ENCODE results near the gene AFF1.

The AFF1 gene

DNA sequence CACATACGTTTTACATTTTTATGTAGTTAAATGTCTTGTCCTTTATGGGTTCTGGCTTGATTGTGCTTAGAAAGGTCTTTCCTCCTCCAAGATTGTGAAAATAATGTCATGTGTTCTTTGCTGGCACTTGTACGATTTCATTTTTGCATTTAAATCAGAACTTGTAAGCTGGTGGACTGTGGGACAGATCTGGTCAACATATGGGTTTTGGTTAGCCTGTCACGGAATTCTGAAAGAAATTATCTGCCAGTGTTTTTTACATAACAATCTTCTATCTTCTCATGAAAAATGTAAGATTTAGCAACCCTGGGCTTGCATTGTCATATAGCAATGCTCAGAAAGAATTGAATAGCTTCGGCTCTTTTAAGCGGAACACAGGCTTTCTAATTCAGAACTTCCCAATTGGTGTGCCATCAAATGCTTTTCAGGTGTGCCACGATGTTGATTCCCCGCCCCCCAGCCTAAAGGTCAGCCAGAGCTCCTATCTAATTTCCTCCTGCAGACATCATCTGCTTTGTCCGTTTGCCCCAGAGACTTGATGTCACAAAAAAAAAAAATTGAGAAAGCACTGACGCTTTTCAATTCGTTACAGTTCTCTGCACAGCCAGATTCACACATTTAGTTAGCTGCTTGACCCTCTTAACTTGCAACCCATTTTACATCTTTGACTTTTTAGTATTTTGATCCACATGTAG, 16.2 kb downstream of the AFF1 start:
- no peak for DNase-seq (ENCODE audit: low read depth)

DNA sequence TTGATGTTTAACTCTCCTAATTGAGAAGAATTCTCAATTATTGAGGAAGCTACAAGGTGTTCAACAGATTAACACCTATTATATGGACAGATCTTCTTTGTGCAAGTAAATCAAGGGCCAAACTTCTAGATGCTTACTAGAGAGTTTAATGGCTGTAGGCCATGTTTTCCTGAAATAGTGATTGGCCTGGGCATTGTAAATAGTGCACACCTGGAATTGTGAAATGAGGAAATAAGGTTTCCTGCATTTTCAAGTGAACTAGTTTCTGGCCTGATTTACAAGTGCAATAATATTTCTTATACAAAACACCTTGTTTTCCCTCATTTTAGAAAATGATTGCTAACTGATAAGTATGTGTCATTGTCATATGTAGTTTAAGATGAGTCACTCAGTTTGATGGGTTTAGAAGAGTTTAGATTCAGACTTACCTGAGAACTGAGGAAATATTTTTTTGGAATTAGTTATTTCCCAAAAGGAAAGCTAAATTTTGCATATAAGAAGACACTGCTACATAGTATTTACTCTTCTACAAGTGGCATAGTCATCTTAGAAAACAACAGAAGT, 21.2 kb downstream of the AFF1 start:
- no peak for DNase-seq (ENCODE audit: low read depth)

DNA sequence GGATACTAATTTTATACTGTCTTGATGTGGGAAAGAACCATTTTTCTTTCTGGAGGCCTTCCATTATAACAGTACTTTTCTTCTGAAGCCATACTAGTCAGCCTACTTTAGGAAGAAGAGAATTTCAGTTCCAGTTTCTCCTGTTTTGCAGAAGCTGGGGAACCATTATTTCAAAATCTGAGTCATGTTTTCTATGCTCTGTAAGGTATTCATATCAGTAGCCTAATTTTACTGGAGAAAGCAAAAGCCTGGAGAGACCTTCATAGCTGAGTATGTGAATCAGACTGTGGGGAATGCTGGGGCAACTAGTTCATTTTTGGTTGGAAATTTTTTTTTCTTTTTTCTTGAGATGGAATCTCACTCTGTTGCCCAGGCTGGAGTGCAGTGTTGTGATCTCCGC, 22.4 kb downstream of the AFF1 start:
- DNase-seq (ENCODE audit: low read depth) = no peak

DNA sequence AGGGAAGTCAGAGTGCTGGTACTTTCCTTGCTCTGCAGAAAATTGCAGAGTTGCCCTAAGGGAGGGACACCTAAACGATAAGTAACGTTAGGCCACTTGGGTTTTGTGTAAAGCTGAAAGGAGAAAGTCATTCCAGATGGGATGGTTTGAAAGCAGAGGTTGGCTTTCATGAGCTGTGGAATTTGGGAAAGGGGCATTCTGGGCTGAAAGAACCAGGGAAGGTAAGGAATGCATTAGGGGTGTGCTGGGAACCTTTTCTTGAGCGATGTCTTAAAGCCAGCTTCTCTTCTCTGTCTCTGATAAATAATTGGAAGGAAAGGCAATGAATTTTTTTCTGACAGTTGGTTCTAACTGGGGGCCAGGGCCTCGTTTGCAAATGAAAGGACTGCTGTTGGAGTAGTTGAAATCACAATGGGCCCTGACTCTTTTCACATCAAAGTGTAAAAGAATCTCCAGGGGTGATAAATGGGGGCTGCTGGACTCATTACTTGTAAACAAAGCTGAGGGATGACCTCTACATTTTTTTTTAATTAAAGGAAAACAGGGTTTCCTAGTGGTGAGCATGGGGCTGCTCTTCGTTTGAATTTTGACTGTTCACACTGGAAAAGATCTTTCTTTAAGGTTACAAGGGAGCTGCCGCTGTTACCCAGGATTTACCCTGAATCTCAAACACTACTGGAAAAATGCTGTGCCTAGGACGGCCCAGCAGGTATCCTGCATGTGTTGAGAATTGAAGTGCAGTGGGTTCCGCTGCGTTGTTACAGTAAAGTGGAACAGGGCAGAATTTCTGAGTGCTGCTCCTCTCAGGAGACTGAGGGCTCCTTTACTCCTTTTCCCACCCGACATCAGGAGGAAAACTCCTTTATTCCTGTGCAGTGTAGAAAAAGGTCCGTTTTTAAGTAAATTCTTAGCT, 25.0 kb downstream of the AFF1 start:
- DNase-seq (ENCODE audit: low read depth) = no peak

DNA sequence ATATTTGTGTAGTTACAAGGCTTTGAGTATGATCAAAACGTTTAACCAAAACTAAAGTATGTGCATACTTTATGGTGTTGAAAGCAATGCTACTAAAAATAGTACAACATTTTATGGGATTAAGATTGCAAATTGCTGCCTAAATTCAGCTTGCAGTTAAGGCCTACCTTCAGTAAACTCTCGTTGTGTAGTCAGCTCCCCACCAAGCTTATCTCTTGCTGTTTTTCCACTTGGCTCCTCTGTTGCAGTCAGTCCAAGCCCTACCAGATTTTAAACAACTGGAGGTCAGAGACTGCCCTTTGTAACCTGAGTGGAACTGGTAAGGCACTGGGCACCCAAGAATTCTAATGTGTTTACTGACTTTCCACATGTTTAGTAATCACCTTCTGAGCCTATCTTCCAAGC, 25.7 kb downstream of the AFF1 start:
- no peak for DNase-seq (ENCODE audit: low read depth)

DNA sequence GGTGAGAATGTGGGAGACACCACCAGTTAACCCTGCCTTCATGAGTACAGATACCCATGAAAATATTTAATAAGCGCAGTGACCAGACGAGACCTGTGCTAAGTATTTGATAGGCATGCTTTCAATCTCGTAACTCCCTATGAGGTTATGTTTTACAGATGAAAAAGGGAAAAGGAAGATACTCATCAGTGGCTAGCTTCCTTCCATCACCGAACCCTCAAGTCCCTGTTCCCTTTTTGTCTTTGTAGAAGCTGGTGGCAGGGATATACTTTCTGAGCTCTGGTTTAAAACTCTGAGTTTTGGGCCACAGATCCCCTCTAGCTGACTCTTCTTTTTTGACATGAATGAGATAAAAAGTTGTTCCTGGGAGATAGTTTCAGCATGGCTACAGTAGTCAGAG, 26.3 kb downstream of the AFF1 start:
- no peak for DNase-seq (ENCODE audit: low read depth)

DNA sequence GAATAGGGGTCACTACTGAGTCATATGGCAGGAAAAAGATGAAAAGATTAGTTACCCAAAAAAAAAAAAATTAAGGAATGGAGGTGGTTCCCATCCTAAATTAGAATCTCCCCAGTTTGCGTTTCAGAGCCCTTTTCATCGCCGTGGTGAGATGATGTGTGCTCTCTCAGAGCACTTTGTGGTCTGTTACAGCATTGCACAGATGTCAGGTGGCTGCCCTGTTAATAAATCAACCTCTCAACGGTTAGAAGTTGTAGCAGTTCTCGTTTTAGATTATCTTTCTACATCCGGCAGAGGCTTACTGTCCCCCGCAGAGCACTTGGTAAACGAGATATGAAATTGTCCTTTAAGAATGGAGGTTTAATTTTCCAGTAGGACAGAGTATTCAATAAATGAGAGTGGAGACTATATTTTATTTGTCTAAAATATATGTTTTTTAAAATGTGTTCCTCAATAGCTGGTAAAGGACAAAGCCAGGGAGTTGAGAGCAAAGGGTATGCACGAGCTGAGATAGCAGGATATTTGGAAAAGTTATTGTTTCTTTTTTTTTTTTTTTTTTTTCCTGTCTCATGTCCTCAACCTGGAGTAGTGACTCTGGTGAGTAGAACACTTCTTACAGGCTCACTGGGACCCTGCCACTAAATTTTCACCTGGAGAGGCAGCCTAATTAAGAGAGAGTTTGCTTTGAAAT, 26.9 kb downstream of the AFF1 start:
- DNase-seq (ENCODE audit: low read depth) = no peak

DNA sequence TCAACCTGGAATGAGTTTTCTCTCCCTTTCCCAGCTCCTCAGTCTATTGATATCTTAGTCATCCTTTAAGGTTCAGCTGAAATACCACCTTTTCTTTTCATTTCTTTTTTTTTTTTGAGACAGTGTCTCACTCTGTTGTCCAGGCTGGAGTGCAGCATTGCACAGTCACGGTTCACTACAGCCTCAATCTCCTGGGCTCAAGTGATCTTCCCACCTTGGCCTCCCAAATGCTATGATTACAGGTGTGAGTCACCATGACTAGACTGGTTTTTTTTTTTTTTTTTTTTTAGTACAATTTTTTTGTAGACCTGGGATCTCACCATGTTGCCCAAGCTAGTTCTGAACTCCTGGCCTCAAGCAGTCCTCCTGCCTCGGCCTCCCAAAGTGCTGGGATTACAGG, 28.9 kb downstream of the AFF1 start:
- no peak for DNase-seq (ENCODE audit: low read depth)

DNA sequence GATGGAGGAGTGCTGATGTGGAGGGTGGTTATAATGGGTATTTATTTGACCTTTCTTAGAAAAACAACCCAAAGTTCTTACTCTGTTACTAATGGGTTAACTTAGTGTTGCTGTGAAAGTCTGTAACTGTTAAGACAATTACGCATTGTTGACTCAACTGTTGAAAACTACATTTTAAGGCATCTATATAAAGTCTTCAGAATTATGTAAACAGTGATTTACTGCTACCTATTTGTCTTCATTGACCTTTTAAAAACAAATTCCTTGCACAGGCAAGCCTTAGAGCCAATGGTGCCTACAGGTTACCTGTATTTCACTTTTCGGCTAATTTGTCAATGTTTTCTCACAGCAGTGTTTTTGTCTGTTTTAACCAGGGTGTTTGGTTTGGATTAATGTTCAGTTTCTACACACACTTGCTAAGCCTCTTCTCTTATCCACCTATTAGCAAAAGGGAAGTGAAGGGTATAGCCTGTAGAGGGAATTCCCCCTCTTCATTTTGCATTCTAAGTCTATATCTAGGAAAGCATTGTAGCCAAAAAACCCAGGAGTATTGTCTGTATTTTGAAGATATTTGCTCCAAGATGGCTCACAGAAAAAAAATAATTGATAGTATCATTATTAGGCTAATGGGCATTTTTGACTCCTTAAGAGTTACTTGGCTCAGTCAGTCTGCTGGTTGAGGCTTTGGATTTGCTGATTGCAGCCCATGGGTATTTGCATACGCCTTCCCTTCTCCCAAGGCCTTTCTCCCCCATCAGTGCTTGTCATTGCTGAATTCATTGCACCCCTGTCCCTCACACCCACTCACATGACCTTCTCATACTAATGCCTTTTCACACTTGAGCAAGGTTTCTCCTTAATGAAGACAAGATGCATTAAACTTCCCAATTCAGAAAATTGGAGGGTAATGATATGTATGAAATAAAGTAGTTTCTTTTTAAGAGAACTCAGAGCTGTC, 30.5 kb downstream of the AFF1 start:
- DNase-seq (ENCODE audit: low read depth) = no peak

DNA sequence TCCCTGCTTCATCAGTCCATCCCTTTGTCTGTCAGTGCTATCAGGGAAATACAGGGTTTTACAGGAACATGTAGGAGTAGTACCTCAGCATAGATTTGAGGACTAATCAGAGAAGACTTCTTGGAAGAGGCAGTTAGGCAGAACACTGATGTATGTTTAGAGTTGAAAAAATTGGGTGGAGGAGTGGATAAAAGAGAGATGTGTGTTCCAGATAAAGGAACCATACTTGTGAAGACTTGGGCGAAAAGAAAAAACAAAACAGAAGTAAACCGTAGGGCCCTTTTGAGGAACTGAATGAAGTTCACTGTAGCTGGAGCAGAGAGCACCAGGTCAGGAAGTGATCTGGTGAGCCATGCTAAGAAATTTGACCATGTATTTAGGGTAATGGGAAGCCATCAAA, 32.3 kb downstream of the AFF1 start:
- DNase-seq (ENCODE audit: low read depth) = no peak

DNA sequence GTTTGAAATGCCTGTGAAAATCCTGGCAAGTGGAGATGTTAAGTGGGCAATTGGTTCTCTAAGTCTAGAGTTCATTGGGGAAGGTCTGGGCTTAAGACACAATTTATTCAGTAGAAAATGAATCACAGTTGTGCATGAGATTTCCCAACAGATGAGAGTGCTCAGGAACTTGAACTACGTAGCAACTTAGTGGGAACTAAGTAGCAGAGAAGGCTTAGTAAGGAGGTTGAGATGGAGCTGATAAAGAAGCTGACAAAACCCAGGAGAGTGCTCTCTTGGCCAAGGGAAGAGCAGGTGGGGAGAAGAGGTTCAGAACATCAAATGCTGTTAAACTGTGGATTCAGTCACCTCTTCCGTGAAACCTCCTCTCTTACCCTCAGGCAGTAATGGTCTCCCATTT, 33.0 kb downstream of the AFF1 start:
- no peak for DNase-seq (ENCODE audit: low read depth)

DNA sequence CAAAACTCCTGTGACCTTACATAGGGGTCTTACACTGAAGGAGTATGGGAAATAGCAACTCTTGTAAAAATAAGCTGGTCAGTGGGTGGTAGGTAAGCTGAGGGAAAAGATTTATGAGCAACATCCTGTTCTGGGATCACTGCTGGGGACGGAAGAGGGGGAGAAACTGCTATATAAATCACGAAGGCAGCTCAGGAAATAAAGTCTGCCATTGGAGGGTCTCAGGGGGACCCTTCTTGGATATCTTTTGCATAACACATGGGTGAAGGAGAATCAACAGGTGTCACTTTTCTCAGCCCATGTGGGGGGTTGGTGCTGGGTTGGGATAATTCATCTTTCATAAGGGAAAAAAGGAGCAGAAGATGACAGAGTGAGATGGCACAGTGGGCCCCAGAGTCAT, 33.7 kb downstream of the AFF1 start:
- no peak for DNase-seq (ENCODE audit: low read depth)

DNA sequence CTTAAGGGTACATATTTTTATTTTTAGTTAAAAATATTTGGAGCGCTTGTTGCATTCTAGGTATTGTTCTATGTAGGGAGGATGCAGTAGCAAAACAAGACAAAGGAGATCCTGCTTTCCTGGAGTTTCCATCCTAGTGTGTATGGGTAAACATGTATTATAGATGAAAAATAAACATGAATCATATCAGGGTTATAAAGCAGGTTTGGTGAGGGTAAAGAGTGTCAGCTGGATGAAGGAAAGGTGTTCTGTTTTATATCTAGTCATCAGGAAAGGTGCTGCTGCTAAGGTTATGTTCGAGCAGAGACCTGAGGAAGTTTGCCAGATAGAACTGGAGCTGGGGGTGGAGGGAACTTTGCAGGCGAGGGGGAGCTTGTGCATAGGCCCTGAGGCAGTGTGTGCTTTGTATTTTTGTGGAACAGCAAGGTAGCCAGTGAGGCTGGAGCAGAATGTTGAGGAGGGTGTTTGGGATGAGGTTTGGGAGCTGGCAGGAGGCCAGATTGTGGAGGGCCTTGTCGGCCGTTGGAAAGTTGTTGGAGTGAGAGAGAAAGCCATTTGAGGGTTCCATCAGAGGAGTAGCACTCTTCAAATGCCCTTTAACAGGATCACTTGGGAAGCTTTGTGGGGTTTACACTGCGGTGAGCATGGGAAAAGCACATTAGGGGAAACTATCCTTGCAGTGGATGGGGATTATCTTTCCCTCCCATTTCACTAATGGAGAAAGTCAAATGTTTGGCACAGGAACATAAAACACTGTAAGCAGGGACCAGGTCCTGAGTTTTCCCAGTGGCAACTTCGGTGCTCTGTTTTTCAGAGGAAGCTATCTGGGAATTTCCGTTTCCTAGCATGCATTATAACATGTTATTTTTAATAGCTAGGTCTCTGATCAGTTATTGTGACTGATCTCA, 35.9 kb downstream of the AFF1 start:
- DNase-seq (ENCODE audit: low read depth) = no peak

DNA sequence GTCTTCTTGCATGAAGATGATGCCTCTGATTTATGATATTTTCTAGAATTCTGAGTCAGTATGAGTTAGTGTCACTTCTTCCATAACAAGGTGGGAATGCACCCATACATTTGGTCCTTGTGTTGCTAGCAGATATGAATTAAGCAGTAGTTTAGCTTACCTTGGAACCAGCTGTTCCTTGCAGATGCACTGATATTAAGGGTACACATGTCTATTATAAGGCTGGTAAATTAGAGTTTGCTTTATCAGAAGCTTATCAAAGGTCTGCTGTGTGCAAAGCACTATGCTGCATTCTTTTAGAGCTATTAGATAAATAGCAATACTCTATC, 36.5 kb downstream of the AFF1 start:
- no peak for DNase-seq (ENCODE audit: low read depth)

DNA sequence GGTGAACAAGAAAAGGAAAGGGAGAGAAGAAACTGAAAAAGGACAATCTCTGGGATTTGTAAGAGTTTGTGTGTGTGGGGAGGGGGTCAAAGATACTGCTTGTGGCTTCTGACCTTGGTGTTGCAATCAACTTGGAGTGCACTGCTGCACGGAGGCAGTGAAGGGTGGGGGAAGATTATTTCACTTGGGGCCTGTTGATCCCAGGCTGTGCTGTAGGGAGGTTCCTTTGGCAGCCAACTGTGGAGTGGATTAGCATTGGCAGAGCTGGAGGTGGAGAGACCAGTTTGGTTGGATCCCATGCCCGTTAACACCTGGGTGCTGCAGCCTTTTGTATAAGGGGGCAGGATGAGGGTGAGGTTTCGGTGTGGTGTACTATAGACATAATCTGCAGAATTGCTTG, 38.2 kb downstream of the AFF1 start:
- DNase-seq (ENCODE audit: low read depth) = no peak

DNA sequence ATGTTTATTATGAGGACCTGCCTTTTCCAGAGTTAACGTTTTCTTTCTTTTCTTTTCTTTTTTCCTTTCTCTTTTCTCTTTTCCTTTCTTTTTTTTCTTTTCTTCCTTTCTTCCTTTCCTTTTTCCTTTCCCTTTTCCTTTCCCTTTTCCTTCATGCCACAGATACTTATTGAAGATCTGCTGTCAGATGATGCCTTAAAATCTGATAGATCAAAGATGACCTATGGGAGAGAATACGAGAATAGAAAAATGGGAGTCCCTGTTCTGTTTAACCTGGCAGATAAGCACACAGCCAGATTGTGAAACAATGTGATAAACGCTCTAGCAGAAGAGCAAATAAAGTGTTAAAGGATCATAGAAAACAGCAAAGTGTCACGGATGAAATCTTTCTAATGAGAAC, 38.9 kb downstream of the AFF1 start:
- no peak for DNase-seq (ENCODE audit: low read depth)

DNA sequence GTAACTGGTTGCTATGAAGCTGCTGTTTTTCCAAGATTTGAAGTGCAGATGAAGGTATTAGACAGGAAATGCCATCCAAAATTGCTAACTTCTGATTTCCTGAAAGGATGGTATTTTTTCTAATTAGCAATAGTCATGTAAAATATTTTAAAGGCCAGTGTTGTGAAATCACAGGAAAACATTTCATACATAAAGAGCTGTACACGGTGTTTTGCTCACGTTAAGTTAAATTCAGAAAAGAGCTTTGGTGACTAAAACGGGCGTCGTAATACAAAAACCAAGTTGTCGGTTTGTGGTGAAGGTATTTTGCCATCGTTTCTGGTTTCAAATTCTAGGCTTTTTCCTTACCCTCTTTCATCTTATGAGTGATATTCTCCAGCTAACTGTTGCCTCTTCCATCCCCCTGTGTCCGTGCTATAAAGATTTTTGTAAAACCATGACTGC, 39.8 kb downstream of the AFF1 start:
- no peak for DNase-seq (ENCODE audit: low read depth)

DNA sequence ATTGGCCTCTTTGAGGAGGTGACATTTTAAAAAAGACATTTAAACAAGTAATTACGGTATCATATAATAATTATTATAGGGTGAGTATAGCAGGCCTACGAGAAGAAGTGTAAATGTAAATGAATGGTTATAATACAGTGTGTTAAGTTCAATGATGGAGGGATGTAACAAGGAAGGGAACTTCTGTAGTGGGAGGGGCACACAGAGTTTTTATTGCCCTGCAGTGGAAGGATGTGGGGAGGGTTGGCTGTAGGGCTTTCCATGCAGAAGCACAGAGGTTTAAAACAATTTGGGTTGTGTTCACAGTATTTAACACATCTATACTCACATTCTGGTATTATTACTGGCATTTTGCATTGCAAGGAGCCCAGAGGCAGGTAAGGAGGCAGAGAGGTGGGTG, 41.1 kb downstream of the AFF1 start:
- no peak for DNase-seq (ENCODE audit: low read depth)

DNA sequence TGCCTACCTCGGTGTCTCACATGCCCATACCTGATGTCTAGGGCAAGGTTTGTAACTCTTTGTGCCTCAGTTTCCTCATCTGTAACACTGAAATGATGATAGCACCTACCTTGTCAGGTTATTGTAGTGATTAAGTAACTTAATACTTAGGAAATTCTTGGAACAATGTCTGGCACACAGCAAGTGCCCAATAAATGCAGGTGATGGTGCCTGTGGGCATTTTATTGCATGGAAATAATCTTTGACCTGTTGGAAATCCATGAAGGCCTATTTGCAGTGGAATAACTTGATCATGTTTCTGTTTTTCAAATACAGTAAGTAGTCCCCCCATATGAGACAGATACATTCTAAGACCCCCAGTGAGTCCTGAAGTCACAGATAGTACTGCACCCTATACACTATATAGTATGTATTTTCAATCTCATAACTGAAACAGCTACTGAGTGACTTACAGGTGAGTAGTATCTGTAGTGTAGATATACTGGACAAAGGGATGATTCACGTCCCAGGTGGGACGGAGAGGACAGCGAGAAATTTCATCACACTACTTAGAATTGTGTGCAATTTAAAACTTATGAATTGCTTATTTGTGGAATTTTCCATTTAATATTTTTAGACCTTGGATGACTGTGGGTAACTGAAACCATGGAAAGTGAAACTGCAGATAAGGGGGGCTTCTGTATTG, 42.1 kb downstream of the AFF1 start:
- no peak for DNase-seq (ENCODE audit: low read depth)

DNA sequence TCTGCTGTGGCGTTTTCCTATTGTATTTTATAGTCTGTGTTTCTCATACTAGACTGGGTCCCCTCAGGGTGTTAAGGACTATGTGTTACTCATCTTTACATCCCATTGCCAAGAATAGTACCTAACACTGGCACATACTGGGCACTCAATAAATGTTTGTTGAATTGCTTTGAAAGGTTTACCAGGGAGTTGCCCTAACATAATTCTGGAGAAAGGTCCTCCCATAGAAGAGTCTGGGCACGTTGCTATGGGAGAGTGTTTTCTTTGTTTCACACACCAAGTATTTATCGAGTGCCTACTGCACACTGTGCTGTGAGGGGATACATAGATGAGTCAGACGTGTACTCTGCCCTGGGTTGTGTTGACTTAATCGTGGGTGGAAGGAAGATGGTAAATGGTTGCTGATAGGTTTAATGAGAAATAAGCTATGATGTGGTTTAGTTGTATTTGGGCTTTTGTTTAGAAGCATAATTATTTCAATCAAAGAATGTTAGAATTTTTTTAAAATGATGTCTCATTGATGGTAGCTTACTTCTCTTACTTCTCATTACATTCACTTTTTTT, 42.9 kb downstream of the AFF1 start:
- DNase-seq (ENCODE audit: low read depth) = no peak
